Left ventricle myocardium inferior (tissue), 1 donor: ENCODE data around the gene NKPD1. TPM values are rescaled to one million over a fixed set of nuclear protein-coding genes. Genes with fewer than 3 reads are reported as not detected.

ENCODE experiments used
- DNase-seq: peaks from one replicate; pipeline ENCODE4 v3.0.0-alpha.2; 2020
- H3K27ac ChIP-seq: fragments of 200-600 bp; replicated peaks from 2 replicates; pipeline ENCODE4 v1.8.0; 2021
- H3K27me3 ChIP-seq: fragments of 200-600 bp; 2 replicates; pipeline ENCODE4 v1.8.0; 2021; ENCODE audit warnings: low read depth
- H3K36me3 ChIP-seq: fragments of 200-600 bp; 2 replicates; pipeline ENCODE4 v1.8.0; 2021
- H3K4me1 ChIP-seq: fragments of 200-600 bp; 2 replicates; pipeline ENCODE4 v1.8.0; 2021
- H3K4me3 ChIP-seq: fragments of 200-600 bp; 2 replicates; pipeline ENCODE4 v1.8.0; 2021; ENCODE audit warnings: mild to moderate bottlenecking, moderate library complexity
- H3K9me3 ChIP-seq: fragments of 200-600 bp; replicated peaks from 2 replicates; pipeline ENCODE4 v1.8.0; 2021
- intact Hi-C: fragments of 100-400 bp; cut with micrococcal nuclease; formaldehyde crosslinking; loops from one replicate; pipeline ENCODE4 v1.11.0; 2022
- total RNA-seq: library from RNA; stranded (reverse); fragmentation: NEBNext Ultra II Directional; extraction: Animal tissue kit (Norgen Biotek cat#: 25700); gene quantifications from one replicate; pipeline ENCODE4 v1.2.1, GENCODE V29; 2021
- TF ChIP-seq, protein P1 (sequence below): fragments of 200-600 bp; IDR thresholded peaks from 2 replicates; pipeline ENCODE4 v1.8.0; 2021; ENCODE audit warnings: antibody characterized with exemption, mild to moderate bottlenecking, borderline replicate concordance
- donor health status: DM: no; HTN: yes; CAD: no; lungs with severe emphysema.

NKPD1 gene
- total RNA-seq, 1 donor from 2014 or later, result 0.05 TPM

- intact Hi-C loops, result no loop called here
- peaks cover 31% of the 10 kb centered on the region for H3K4me1 ChIP-seq
- H3K27ac ChIP-seq, result no peak overlapping the region
- H3K27me3 ChIP-seq, result peaks cover 53% of the 10 kb centered on the region
- H3K4me3 ChIP-seq, result no peak overlapping the region
- no peaks in the 10 kb centered on the region for H3K36me3 ChIP-seq
- no peaks in the 10 kb centered on the region for H3K9me3 ChIP-seq
- TF ChIP-seq, protein P1, sequence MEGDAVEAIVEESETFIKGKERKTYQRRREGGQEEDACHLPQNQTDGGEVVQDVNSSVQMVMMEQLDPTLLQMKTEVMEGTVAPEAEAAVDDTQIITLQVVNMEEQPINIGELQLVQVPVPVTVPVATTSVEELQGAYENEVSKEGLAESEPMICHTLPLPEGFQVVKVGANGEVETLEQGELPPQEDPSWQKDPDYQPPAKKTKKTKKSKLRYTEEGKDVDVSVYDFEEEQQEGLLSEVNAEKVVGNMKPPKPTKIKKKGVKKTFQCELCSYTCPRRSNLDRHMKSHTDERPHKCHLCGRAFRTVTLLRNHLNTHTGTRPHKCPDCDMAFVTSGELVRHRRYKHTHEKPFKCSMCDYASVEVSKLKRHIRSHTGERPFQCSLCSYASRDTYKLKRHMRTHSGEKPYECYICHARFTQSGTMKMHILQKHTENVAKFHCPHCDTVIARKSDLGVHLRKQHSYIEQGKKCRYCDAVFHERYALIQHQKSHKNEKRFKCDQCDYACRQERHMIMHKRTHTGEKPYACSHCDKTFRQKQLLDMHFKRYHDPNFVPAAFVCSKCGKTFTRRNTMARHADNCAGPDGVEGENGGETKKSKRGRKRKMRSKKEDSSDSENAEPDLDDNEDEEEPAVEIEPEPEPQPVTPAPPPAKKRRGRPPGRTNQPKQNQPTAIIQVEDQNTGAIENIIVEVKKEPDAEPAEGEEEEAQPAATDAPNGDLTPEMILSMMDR, result peak; percentile 53
- no peak for DNase-seq
Measured at GRCh38 chr19:45161738-45162607, 1.2 kb upstream of the NKPD1 start.

DNA sequence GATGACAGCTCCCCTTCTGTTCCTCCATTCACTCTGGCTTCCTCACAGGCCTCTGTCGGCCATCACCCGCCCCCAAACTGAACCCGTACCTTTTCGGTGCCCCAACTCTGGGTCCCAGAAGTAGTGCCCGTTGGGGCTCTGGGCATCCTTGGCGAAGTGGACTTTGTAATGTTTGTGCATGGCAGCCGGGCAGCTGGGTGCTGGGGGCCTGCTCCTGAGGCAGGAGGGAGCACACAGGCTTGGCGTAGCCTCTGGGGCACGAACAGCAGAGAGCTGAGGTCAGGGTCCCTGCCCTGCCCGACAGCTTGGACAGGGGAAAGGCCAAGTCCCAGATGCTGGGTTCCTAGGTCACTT is 834 bp downstream of the NKPD1 start:
- H3K27me3 ChIP-seq, result peaks cover 53% of the 10 kb centered on the region
- no peak for DNase-seq

GRCh38 chr19:45159210-45159970 is 1.4 kb downstream of the NKPD1 start:
- DNase-seq, result no peak
- Histone ChIP-seq H3K27ac (no peak overlapping the region), H3K9me3 (no peaks in the 10 kb centered on the region), H3K27me3 (peaks cover 53% of the 10 kb centered on the region), H3K4me3 (no peak overlapping the region), H3K4me1 (peaks cover 9% of the 10 kb centered on the region), H3K36me3 (no peaks in the 10 kb centered on the region)
- intact Hi-C loops, result no loop called here
- TF ChIP-seq, protein P1, result no peak

More for the DNA sequence above, 834 bp downstream of the NKPD1 start:
- Histone ChIP-seq H3K36me3 (no peaks in the 10 kb centered on the region), H3K4me3 (no peak overlapping the region), H3K4me1 (peaks cover 13% of the 10 kb centered on the region), H3K27ac (no peak overlapping the region), H3K9me3 (no peaks in the 10 kb centered on the region)
- intact Hi-C loops, result no loop called here
- TF ChIP-seq, protein P1, result no peak

DNA sequence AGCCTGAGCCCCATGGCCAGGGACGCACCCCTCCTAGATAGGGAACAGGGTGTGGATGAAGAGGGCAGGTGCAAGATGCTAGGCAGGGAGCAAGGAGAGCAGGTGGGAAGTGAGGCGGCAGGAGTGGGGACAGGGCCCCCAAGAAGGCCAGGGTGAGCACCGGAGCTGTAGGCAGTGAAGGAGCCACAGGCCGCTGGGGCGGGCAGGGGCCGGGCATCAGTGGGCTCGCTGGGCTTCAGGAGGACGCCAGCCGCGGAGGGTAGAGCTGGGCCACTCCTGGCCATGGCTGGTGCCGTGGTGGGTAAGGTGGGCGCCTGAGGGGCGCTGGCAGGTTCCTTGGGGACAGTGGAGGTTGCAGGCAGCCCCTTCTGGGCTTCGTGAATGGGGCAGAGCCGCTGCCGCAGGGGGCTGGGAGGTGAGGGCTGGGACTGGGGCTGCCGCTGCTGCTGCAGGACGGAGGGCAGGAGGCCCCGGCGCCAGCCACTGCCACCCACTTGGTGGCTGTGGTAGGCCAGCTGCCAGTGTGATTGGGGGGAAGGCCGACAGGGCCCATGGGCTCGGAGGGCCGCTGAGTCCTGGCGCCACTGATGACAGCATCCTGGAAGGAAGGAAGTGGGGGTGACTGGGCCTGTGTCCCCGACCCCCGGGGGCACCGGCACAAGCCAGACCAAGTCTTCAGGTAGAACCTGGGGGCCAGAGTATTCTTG is 2.1 kb downstream of the NKPD1 start:
- TF ChIP-seq, protein P1, result no peak
- H3K36me3 ChIP-seq, result no peaks in the 10 kb centered on the region
- no peaks in the 10 kb centered on the region for H3K9me3 ChIP-seq
- H3K4me3 ChIP-seq, result no peak overlapping the region
- peaks cover 11% of the 10 kb centered on the region for H3K4me1 ChIP-seq
- intact Hi-C loops, result no loop called here
- peaks cover 53% of the 10 kb centered on the region for H3K27me3 ChIP-seq
- DNase-seq, result no peak
- no peak overlapping the region for H3K27ac ChIP-seq

- Histone ChIP-seq H3K36me3 (no peaks in the 10 kb centered on the region), H3K4me3 (no peak overlapping the region), H3K27me3 (peaks cover 58% of the 10 kb centered on the region), H3K4me1 (peaks cover 28% of the 10 kb centered on the region), H3K27ac (no peak overlapping the region), H3K9me3 (no peaks in the 10 kb centered on the region)
- intact Hi-C loops, result no loop called here
- no peak for DNase-seq
- TF ChIP-seq, protein P1, result no peak
Measured at GRCh38 chr19:45156751-45157150, 4.0 kb downstream of the NKPD1 start.
